SK-N-SH (cell line): ENCODE results near the gene UNC13B.

ENCODE experiments used
- CTCF ChIP-seq: fragments of 200-600 bp; sonication (generic); IDR thresholded peaks from 2 replicates; pipeline ENCODE4 v1.6.1; 2017; ENCODE audit warnings: antibody characterized with exemption, mild to moderate bottlenecking, moderate library complexity
- EP300 ChIP-seq, 2 experiments: IDR thresholded peaks; 2 replicates each; pipeline versions ENCODE4 v1.4.0 to v1.6.1; 2012; ENCODE audit warnings: borderline replicate concordance in 1 of 2, low read depth in 1 of 2, low read length in 1 of 2
- EZH2phosphoT487 ChIP-seq: fragments of 200-600 bp; sonication (generic); IDR thresholded peaks from 2 replicates; pipeline ENCODE4 v1.6.1; 2017; ENCODE audit warnings: low read depth, mixed run types, mild to moderate bottlenecking, antibody characterized with exemption, moderate library complexity, borderline replicate concordance
- GABPA ChIP-seq: IDR thresholded peaks from 2 replicates; pipeline ENCODE4 v1.4.0; 2012; ENCODE audit warnings: low read depth, mild to moderate bottlenecking
- GATA2 ChIP-seq: sonication (generic); formaldehyde crosslinking; IDR thresholded peaks from 2 replicates; pipeline ENCODE4 v1.5.0; 2020; ENCODE audit warnings: mild to moderate bottlenecking, missing genetic modification reagents
- MEF2A ChIP-seq: IDR thresholded peaks from 2 replicates; pipeline ENCODE4 v1.4.0; 2012; ENCODE audit warnings: low read depth, borderline replicate concordance
- MXI1 ChIP-seq: IDR thresholded peaks from 2 replicates; pipeline ENCODE4 v1.6.1; 2012; ENCODE audit warnings: mild to moderate bottlenecking, low read depth, low read length, improper control_type of control experiment
- POLR2AphosphoS5 ChIP-seq: IDR thresholded peaks from 2 replicates; pipeline ENCODE4 v1.6.1; 2012; ENCODE audit warnings: low read depth, low read length
- RCOR1 ChIP-seq: fragments of 150-350 bp; IDR thresholded peaks from 2 replicates; pipeline ENCODE4 v1.6.1; 2017; ENCODE audit warnings: antibody characterized with exemption, low read length
- SIN3A ChIP-seq: IDR thresholded peaks from 2 replicates; pipeline ENCODE4 v1.6.1; 2012; ENCODE audit warnings: low read depth, mild to moderate bottlenecking, low read length, moderate library complexity, borderline replicate concordance
- TAF1 ChIP-seq: IDR thresholded peaks from 2 replicates; pipeline ENCODE4 v1.6.1; 2012; ENCODE audit warnings: low read depth, mild to moderate bottlenecking, low read length, moderate library complexity, borderline replicate concordance
- YY1 ChIP-seq: IDR thresholded peaks from 2 replicates; pipeline ENCODE4 v1.4.0; 2012; ENCODE audit warnings: low read depth, mild to moderate bottlenecking
- ZBTB33 ChIP-seq: IDR thresholded peaks from 2 replicates; pipeline ENCODE4 v1.4.0; 2012; ENCODE audit warnings: low read depth, borderline replicate concordance

- no peak for TF ChIP-seq CTCF
- no peak for TF ChIP-seq EZH2phosphoT487
- no peak for TF ChIP-seq MXI1
- no peak for TF ChIP-seq GABPA
- no peak for TF ChIP-seq RCOR1
- TF ChIP-seq EP300 (IDR thresholded peaks at IDR 0.05; ENCODE audit: borderline replicate concordance in 1 of 2, low read depth in 1 of 2, low read length in 1 of 2): no peak
- no peak for TF ChIP-seq YY1
- no peak for TF ChIP-seq TAF1
- TF ChIP-seq POLR2AphosphoS5: no peak
- TF ChIP-seq GATA2 (CRISPR knock-in tag): no peak
- TF ChIP-seq SIN3A: no peak
- no peak for TF ChIP-seq MEF2A
- TF ChIP-seq ZBTB33: no peak
Measured at GRCh38 chr9:35295369-35296036, 133.7 kb downstream of the UNC13B start.
